Hepatocyte (in vitro differentiated cells): ENCODE measurements around the gene SETD4. TPM values are rescaled to one million over a fixed set of nuclear protein-coding genes. Genes with fewer than 3 reads are reported as not detected.

Source experiments
- DNase-seq: peaks from one replicate; pipeline ENCODE4 v3.0.0-alpha.2; 2016; ENCODE audit warnings: low spot score
- H2AFZ ChIP-seq: fragments of 200-600 bp; sonication (generic); 2 replicates; pipeline ENCODE4 v1.6.0; 2016; ENCODE audit warnings: antibody characterized with exemption, mild to moderate bottlenecking
- H3K27ac ChIP-seq: fragments of 200-600 bp; sonication (generic); 2 replicates; pipeline ENCODE4 v1.5.1; 2016; ENCODE audit warnings: mild to moderate bottlenecking
- H3K27me3 ChIP-seq: fragments of 200-600 bp; sonication (generic); 2 replicates; pipeline ENCODE4 v1.6.1; 2016
- H3K36me3 ChIP-seq: fragments of 200-600 bp; sonication (generic); replicated peaks from 2 replicates; pipeline ENCODE4 v1.5.1; 2016; ENCODE audit warnings: low read depth; ENCODE audit not compliant: insufficient read depth
- H3K4me1 ChIP-seq: fragments of 200-600 bp; sonication (generic); 2 replicates; pipeline ENCODE4 v1.5.1; 2016; ENCODE audit warnings: mild to moderate bottlenecking, moderate library complexity; ENCODE audit not compliant: insufficient read depth
- H3K4me2 ChIP-seq: fragments of 200-600 bp; sonication (generic); 2 replicates; pipeline ENCODE4 v1.6.0; 2016
- H3K4me3 ChIP-seq: fragments of 200-600 bp; sonication (generic); 2 replicates; pipeline ENCODE4 v1.5.1; 2016; ENCODE audit warnings: mild to moderate bottlenecking
- H3K79me2 ChIP-seq: fragments of 200-600 bp; sonication (generic); 2 replicates; pipeline ENCODE4 v1.6.0; 2017; ENCODE audit warnings: mild to moderate bottlenecking
- H3K9me2 ChIP-seq: fragments of 200-600 bp; sonication (generic); replicated peaks from 2 replicates; pipeline ENCODE4 v1.6.0; 2017; ENCODE audit warnings: mild to moderate bottlenecking; ENCODE audit not compliant: insufficient read depth
- H3K9me3 ChIP-seq: fragments of 200-600 bp; sonication (generic); 2 replicates; pipeline ENCODE4 v1.5.1; 2016; ENCODE audit warnings: low read depth, mild to moderate bottlenecking
- H4K20me1 ChIP-seq: fragments of 200-600 bp; sonication (generic); 2 replicates; pipeline ENCODE4 v1.6.0; 2016; ENCODE audit warnings: mild to moderate bottlenecking; ENCODE audit not compliant: insufficient read depth, poor library complexity, severe bottlenecking
- EZH2 ChIP-seq: fragments of 200-600 bp; sonication (generic); IDR thresholded peaks from 2 replicates; pipeline ENCODE4 v1.6.1; 2016; ENCODE audit warnings: antibody characterized with exemption, mild to moderate bottlenecking, borderline replicate concordance
- EZH2phosphoT487 ChIP-seq: fragments of 200-600 bp; sonication (generic); IDR thresholded peaks from one replicate; pipeline ENCODE4 v1.6.1; 2018; ENCODE audit warnings: antibody characterized with exemption, mild to moderate bottlenecking, low read depth, moderate library complexity; ENCODE audit not compliant: unreplicated experiment, severe bottlenecking
- WGBS: methylation state at CpG from one replicate; pipeline ENCODE4 v1.1.6; 2016; ENCODE audit warnings: low lambda C conversion rate; ENCODE audit errors: missing lambda C conversion rate; 5-methylcytosine and 5-hydroxymethylcytosine counted together
- polyA plus RNA-seq: library from polyadenylated mRNA; unstranded; fragments of >200 nt; fragmentation: Nextera tagmentation; extraction: Ambion mirVana; gene quantifications from 2 replicates; pipeline ENCODE4 v1.2.1, GENCODE V29; 2016
- total RNA-seq: library from RNA; depleted of rRNA; stranded (reverse); fragments of >200 nt; gene quantifications from 2 replicates; pipeline ENCODE4 v1.2.3, GENCODE V29; 2014
- TF ChIP-seq, protein P1 (sequence below): fragments of 200-600 bp; sonication (generic); IDR thresholded peaks from 2 replicates; pipeline ENCODE4 v1.5.1; 2016; ENCODE audit warnings: antibody characterized with exemption, mild to moderate bottlenecking; ENCODE audit not compliant: poor library complexity

The SETD4 gene
- total and polyA plus RNA-seq, 2 experiments from 2014 or later = 13.7 to 16.6 TPM

DNA sequence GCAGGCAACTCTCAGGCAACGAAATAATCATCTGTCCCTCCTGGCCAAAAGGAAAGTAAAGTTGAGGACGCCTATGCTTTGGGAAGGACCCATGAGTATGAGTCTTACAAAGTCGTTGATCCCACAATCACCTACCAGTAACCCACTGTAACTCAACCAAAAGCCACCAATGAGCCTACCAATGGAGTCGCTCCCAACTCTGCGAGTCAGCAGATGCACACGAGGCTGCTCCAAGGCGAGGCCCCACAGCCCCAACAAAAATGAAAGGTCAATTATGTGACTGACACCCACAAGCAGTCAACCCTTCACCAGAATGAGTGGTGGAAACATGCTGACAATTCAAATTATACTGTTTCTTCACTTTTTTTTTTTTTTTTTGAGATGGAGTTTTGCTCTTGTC is 12.0 kb downstream of the SETD4 start:
- H3K79me2 ChIP-seq = no peaks in the 10 kb centered on the region
- no peaks in the 10 kb centered on the region for H3K9me2 ChIP-seq
- H3K27ac ChIP-seq = no peak overlapping the region
- 97% methylated on average over 7 of the region's 7 CpGs for WGBS
- H2AFZ ChIP-seq = no peak overlapping the region
- no peaks in the 10 kb centered on the region for H3K27me3 ChIP-seq
- no peaks in the 10 kb centered on the region for H3K4me1 ChIP-seq
- peaks cover 4% of the 10 kb centered on the region for H3K36me3 ChIP-seq
- no peaks in the 10 kb centered on the region for H3K9me3 ChIP-seq
- no peak overlapping the region for H3K4me2 ChIP-seq
- no peaks in the 10 kb centered on the region for H4K20me1 ChIP-seq
- H3K4me3 ChIP-seq = no peak overlapping the region
- DNase-seq = no peak
- TF ChIP-seq, protein P1, sequence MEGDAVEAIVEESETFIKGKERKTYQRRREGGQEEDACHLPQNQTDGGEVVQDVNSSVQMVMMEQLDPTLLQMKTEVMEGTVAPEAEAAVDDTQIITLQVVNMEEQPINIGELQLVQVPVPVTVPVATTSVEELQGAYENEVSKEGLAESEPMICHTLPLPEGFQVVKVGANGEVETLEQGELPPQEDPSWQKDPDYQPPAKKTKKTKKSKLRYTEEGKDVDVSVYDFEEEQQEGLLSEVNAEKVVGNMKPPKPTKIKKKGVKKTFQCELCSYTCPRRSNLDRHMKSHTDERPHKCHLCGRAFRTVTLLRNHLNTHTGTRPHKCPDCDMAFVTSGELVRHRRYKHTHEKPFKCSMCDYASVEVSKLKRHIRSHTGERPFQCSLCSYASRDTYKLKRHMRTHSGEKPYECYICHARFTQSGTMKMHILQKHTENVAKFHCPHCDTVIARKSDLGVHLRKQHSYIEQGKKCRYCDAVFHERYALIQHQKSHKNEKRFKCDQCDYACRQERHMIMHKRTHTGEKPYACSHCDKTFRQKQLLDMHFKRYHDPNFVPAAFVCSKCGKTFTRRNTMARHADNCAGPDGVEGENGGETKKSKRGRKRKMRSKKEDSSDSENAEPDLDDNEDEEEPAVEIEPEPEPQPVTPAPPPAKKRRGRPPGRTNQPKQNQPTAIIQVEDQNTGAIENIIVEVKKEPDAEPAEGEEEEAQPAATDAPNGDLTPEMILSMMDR = no peak

DNA sequence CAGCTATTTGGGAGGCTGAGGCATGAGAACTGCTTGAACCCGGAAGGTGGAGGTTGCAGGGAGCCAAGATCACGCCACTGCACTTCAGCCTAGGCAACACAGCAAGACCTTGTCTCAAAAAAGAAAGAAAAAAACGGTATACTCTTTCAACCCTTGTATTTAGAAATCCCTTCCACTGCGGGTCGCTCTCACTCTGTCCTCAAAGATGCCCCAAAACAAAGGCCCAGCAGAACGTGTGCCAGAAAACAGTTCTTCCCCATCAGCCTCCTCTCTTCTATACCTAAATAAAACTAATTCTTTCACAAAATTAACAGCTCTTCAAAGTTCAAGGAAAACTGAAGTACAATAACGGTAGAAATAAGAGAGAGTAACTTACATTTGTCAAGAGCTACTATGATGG is 13.2 kb downstream of the SETD4 start:
- DNase-seq = no peak
- H3K27ac ChIP-seq = no peak overlapping the region
- peaks cover 2% of the 10 kb centered on the region for H3K79me2 ChIP-seq
- H3K4me1 ChIP-seq = no peaks in the 10 kb centered on the region
- H3K4me2 ChIP-seq = no peak overlapping the region
- no peaks in the 10 kb centered on the region for H4K20me1 ChIP-seq
- no peak overlapping the region for H3K4me3 ChIP-seq
- H2AFZ ChIP-seq = no peak overlapping the region
- H3K36me3 ChIP-seq = peaks cover 4% of the 10 kb centered on the region
- no peaks in the 10 kb centered on the region for H3K9me2 ChIP-seq
- no peaks in the 10 kb centered on the region for H3K9me3 ChIP-seq
- no peaks in the 10 kb centered on the region for H3K27me3 ChIP-seq
- TF ChIP-seq EZH2phosphoT487 = no peak
- TF ChIP-seq EZH2 = no peak
- TF ChIP-seq, protein P1 = no peak
- 79% methylated on average over 7 of the region's 7 CpGs for WGBS

DNA sequence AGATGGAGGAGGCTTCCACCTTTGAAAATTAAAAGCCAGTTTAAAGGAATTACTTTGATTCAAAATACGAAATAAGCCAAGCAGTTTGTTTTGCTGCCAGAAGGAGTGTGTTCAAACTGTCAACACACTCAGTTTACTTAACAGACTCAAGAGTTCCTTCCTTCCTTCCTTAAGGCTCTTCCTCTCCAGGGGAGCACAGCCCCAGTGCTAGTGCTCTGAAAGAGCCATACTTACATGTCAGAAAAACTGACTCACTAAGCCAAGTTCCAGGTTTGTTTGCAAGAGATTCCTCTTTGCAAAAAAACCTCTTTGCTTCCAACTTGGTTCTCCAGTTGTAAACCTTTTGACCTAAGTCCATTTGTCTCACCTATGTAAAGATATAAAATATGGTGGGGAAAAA is 14.3 kb downstream of the SETD4 start:
- H2AFZ ChIP-seq = no peak overlapping the region
- H3K9me2 ChIP-seq = no peaks in the 10 kb centered on the region
- no peaks in the 10 kb centered on the region for H3K4me1 ChIP-seq
- H3K4me2 ChIP-seq = no peak overlapping the region
- H3K4me3 ChIP-seq = no peak overlapping the region
- peaks cover 2% of the 10 kb centered on the region for H3K79me2 ChIP-seq
- TF ChIP-seq EZH2phosphoT487 = no peak
- TF ChIP-seq, protein P1 = no peak
- no peak for TF ChIP-seq EZH2
- no peak overlapping the region for H3K27ac ChIP-seq
- no peaks in the 10 kb centered on the region for H3K9me3 ChIP-seq
- H3K36me3 ChIP-seq = peaks cover 7% of the 10 kb centered on the region
- no peak for DNase-seq
- 89% methylated on average over 1 of the region's 1 CpG for WGBS
- no peaks in the 10 kb centered on the region for H3K27me3 ChIP-seq
- no peaks in the 10 kb centered on the region for H4K20me1 ChIP-seq

DNA sequence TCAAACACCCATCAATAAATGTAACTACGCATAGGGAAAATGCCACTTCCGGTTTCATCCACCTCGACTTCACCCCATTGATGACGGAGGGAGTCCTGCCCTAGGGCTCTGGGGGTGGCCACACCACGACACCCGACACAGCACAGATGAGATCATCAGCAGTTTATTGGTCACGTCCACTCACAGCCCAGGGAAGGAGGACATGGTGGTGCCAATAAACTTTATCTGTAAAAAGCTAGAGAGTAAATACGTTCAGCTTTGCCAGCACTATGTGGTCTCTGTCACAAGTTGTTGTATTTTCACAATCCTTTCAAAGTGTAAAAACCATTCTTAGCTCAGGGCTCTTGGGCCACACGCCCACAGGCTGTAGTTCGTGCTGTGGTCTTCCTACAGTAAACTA is 16.3 kb downstream of the SETD4 start:
- Histone ChIP-seq H3K27ac (no peak overlapping the region), H3K4me3 (no peak overlapping the region), H3K4me2 (no peak overlapping the region), H3K27me3 (no peaks in the 10 kb centered on the region), H3K9me2 (no peaks in the 10 kb centered on the region), H3K4me1 (no peaks in the 10 kb centered on the region), H2AFZ (no peak overlapping the region), H4K20me1 (no peaks in the 10 kb centered on the region), H3K9me3 (no peaks in the 10 kb centered on the region), H3K79me2 (peaks cover 2% of the 10 kb centered on the region), H3K36me3 (peaks cover 12% of the 10 kb centered on the region)
- WGBS = 66% methylated on average over 10 of the region's 10 CpGs
- DNase-seq = no peak
- no peak for TF ChIP-seq EZH2phosphoT487
- TF ChIP-seq, protein P1 = no peak
- no peak for TF ChIP-seq EZH2
